GM19240 (cell line): ENCODE results near the gene RGS6.

Experiments
- DNase-seq: peaks from one replicate; pipeline ENCODE4 v3.0.0; 2011; ENCODE audit warnings: low spot score; ENCODE audit not compliant: insufficient read length

The RGS6 gene

GRCh38 chr14:72070458-72070857 lies 138.2 kb downstream of the RGS6 start:
- no peak for DNase-seq

GRCh38 chr14:72075649-72076334 lies 143.6 kb downstream of the RGS6 start:
- DNase-seq, result no peak

GRCh38 chr14:72081137-72081536 lies 148.9 kb downstream of the RGS6 start:
- no peak for DNase-seq

- DNase-seq, result no peak
These were observed 152.7 kb downstream of the RGS6 start for GRCh38 chr14:72084935-72085334.

GRCh38 chr14:72089625-72090024 lies 157.4 kb downstream of the RGS6 start:
- no peak for DNase-seq

GRCh38 chr14:72094844-72095582 lies 162.8 kb downstream of the RGS6 start:
- no peak for DNase-seq

GRCh38 chr14:72097173-72097783 lies 165.0 kb downstream of the RGS6 start:
- DNase-seq, result no peak

- DNase-seq, result no peak
These were observed 166.0 kb downstream of the RGS6 start for GRCh38 chr14:72098210-72098609.

GRCh38 chr14:72099566-72099965 lies 167.3 kb downstream of the RGS6 start:
- no peak for DNase-seq

- DNase-seq, result peak; percentile 9
These were observed 171.9 kb downstream of the RGS6 start for GRCh38 chr14:72104011-72104613.

- DNase-seq, result no peak
These were observed 179.7 kb downstream of the RGS6 start for GRCh38 chr14:72111911-72112310.

- no peak for DNase-seq
These were observed 186.6 kb downstream of the RGS6 start for GRCh38 chr14:72118841-72119240.

- DNase-seq, result no peak
These were observed 188.1 kb downstream of the RGS6 start for GRCh38 chr14:72120315-72120714.

- DNase-seq, result no peak
These were observed 191.5 kb downstream of the RGS6 start for GRCh38 chr14:72123755-72124154.

- no peak for DNase-seq
These were observed 191.9 kb downstream of the RGS6 start for GRCh38 chr14:72124171-72124570.

- DNase-seq, result no peak
These were observed 193.9 kb downstream of the RGS6 start for GRCh38 chr14:72126091-72126490.

- DNase-seq, result no peak
These were observed 194.3 kb downstream of the RGS6 start for GRCh38 chr14:72126561-72126960.

GRCh38 chr14:72128629-72129028 lies 196.4 kb downstream of the RGS6 start:
- no peak for DNase-seq

GRCh38 chr14:72129291-72129690 lies 197.1 kb downstream of the RGS6 start:
- DNase-seq, result no peak

- no peak for DNase-seq
These were observed 208.9 kb downstream of the RGS6 start for GRCh38 chr14:72141084-72141483.

- no peak for DNase-seq
These were observed 210.1 kb downstream of the RGS6 start for GRCh38 chr14:72142328-72142727.

GRCh38 chr14:72146241-72146640 lies 214.0 kb downstream of the RGS6 start:
- no peak for DNase-seq
